GM12878 (cell line): ENCODE results near the gene LYPD4. TPM values are rescaled to one million over a fixed set of nuclear protein-coding genes. Genes with fewer than 3 reads are reported as not detected.

ENCODE experiments used
- HDAC2 ChIP-seq: fragments of 200-600 bp; sonication (generic); IDR thresholded peaks from 2 replicates; pipeline ENCODE4 v1.6.1; 2017
- IRF4 ChIP-seq: IDR thresholded peaks from 2 replicates; pipeline ENCODE4 v1.6.1; 2011; ENCODE audit warnings: low read depth, low read length
- NR2C2 ChIP-seq: IDR thresholded peaks from 2 replicates; pipeline ENCODE4 v1.6.1; 2011; ENCODE audit warnings: borderline replicate concordance, low read depth; ENCODE audit not compliant: control insufficient read depth, insufficient read length
- PML ChIP-seq: IDR thresholded peaks from 2 replicates; pipeline ENCODE4 v1.6.1; 2012; ENCODE audit warnings: low read length, inconsistent platforms
- SIN3A ChIP-seq: IDR thresholded peaks from 2 replicates; pipeline ENCODE4 v1.6.1; 2012; ENCODE audit warnings: low read depth, low read length, improper control_type of control experiment
- SP1 ChIP-seq: IDR thresholded peaks from one replicate; pipeline ENCODE4 v1.6.1; 2011; ENCODE audit warnings: low read depth, low read length
- polyA plus RNA-seq, 11 experiments: library from polyadenylated mRNA; depleted of rRNA in 4 of 11; unstranded in 6 of 11; stranded (reverse) in 5 of 11; fragments of >200 nt; fragmentation: Nextera tagmentation in 4 of 11; fragmentation: Illumina TruSeq in 1 of 11; extraction: Ambion mirVana in 4 of 11; extraction: Trizol in 1 of 11; gene quantifications; 1 replicate in 1 of 11; 2 replicates in 10 of 11; pipeline versions ENCODE4 v1.2.1 to v1.2.3, GENCODE V29; 2011 to 2016; ENCODE audit warnings: inconsistent platforms in 2 of 11, missing spikeins in 2 of 11, low read depth in 1 of 11
- total RNA-seq, 4 experiments: library from RNA; depleted of rRNA in 3 of 4; stranded (reverse); fragments of >200 nt in 3 of 4; fragmentation: Illumina TruSeq in 1 of 4; extraction: Trizol in 1 of 4; gene quantifications; 2 replicates each; pipeline versions ENCODE4 v1.2.1 to v1.2.3, GENCODE V29; 2013 to 2021
- TF ChIP-seq, protein P1 (sequence below): fragments of 450-650 bp; IDR thresholded peaks from 2 replicates; pipeline ENCODE4 v1.6.1; 2017; ENCODE audit warnings: mild to moderate bottlenecking, moderate library complexity
- TF ChIP-seq, protein P2 (sequence below): fragments of 450-650 bp; IDR thresholded peaks from 2 replicates; pipeline ENCODE4 v1.6.1; 2018; ENCODE audit warnings: mild to moderate bottlenecking, low read depth, moderate library complexity; ENCODE audit not compliant: partially characterized antibody
- TF ChIP-seq, protein P3 (sequence below): IDR thresholded peaks from 2 replicates; pipeline ENCODE4 v1.6.1; 2011; ENCODE audit warnings: borderline replicate concordance, low read depth, mild to moderate bottlenecking, moderate library complexity, low read length; ENCODE audit not compliant: insufficient read depth, poor library complexity, severe bottlenecking

Gene LYPD4
- total and polyA plus RNA-seq, 10 of the 15 experiments (the other 5 are each of a cell fraction or from before 2014, with no cell fraction given): not detected

DNA sequence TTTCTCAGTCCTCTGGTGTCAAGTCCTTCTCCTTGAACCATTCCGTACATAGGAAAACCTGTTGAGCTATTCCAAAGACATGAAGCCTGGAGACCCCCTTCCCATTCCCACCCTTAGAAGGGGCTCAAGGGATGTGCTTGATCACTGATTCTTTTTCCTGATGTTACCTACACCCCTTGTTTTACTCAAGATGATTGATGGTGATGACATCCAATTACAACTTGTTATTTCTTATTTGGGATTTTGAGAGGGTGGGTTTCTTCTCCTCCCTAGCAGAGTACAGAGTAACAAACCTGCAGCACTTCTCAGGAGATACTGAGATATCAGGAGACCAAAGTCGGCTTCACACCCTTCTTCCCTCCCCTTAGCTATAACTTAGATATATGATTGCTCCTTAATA lies 8.9 kb upstream of the LYPD4 start (continued):
- TF ChIP-seq PML (no peak), HDAC2 (no peak), SIN3A (no peak), NR2C2 (no peak), IRF4 (no peak), SP1 (no peak)
- TF ChIP-seq, protein P1, sequence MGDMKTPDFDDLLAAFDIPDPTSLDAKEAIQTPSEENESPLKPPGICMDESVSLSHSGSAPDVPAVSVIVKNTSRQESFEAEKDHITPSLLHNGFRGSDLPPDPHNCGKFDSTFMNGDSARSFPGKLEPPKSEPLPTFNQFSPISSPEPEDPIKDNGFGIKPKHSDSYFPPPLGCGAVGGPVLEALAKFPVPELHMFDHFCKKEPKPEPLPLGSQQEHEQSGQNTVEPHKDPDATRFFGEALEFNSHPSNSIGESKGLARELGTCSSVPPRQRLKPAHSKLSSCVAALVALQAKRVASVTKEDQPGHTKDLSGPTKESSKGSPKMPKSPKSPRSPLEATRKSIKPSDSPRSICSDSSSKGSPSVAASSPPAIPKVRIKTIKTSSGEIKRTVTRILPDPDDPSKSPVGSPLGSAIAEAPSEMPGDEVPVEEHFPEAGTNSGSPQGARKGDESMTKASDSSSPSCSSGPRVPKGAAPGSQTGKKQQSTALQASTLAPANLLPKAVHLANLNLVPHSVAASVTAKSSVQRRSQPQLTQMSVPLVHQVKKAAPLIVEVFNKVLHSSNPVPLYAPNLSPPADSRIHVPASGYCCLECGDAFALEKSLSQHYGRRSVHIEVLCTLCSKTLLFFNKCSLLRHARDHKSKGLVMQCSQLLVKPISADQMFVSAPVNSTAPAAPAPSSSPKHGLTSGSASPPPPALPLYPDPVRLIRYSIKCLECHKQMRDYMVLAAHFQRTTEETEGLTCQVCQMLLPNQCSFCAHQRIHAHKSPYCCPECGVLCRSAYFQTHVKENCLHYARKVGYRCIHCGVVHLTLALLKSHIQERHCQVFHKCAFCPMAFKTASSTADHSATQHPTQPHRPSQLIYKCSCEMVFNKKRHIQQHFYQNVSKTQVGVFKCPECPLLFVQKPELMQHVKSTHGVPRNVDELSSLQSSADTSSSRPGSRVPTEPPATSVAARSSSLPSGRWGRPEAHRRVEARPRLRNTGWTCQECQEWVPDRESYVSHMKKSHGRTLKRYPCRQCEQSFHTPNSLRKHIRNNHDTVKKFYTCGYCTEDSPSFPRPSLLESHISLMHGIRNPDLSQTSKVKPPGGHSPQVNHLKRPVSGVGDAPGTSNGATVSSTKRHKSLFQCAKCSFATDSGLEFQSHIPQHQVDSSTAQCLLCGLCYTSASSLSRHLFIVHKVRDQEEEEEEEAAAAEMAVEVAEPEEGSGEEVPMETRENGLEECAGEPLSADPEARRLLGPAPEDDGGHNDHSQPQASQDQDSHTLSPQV: no peak
- TF ChIP-seq, protein P2, sequence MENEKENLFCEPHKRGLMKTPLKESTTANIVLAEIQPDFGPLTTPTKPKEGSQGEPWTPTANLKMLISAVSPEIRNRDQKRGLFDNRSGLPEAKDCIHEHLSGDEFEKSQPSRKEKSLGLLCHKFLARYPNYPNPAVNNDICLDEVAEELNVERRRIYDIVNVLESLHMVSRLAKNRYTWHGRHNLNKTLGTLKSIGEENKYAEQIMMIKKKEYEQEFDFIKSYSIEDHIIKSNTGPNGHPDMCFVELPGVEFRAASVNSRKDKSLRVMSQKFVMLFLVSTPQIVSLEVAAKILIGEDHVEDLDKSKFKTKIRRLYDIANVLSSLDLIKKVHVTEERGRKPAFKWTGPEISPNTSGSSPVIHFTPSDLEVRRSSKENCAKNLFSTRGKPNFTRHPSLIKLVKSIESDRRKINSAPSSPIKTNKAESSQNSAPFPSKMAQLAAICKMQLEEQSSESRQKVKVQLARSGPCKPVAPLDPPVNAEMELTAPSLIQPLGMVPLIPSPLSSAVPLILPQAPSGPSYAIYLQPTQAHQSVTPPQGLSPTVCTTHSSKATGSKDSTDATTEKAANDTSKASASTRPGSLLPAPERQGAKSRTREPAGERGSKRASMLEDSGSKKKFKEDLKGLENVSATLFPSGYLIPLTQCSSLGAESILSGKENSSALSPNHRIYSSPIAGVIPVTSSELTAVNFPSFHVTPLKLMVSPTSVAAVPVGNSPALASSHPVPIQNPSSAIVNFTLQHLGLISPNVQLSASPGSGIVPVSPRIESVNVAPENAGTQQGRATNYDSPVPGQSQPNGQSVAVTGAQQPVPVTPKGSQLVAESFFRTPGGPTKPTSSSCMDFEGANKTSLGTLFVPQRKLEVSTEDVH: no peak
- TF ChIP-seq, protein P3, sequence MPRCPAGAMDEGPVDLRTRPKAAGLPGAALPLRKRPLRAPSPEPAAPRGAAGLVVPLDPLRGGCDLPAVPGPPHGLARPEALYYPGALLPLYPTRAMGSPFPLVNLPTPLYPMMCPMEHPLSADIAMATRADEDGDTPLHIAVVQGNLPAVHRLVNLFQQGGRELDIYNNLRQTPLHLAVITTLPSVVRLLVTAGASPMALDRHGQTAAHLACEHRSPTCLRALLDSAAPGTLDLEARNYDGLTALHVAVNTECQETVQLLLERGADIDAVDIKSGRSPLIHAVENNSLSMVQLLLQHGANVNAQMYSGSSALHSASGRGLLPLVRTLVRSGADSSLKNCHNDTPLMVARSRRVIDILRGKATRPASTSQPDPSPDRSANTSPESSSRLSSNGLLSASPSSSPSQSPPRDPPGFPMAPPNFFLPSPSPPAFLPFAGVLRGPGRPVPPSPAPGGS: no peak
